Keratinocyte (primary cell): ENCODE measurements around the gene UCK2. TPM values are rescaled to one million over a fixed set of nuclear protein-coding genes. Genes with fewer than 3 reads are reported as not detected.

Experiments
- DNase-seq: peaks from one replicate; pipeline ENCODE4 v3.0.0-alpha.2; 2011; ENCODE audit warnings: low read depth, missing footprints, low spot score
- FAIRE-seq: peaks from 2 replicates; lab custom pipeline; 2011; peaks lifted over from hg19 to GRCh38; lab: Jason Lieb, UNC
- H2AFZ ChIP-seq: 2 replicates; pipeline ENCODE4 v1.6.0; 2012; ENCODE audit warnings: low read length, control low read depth, inconsistent platforms; ENCODE audit not compliant: control insufficient read depth
- H3K27ac ChIP-seq: 2 replicates; pipeline ENCODE4 v1.5.1; 2011; ENCODE audit warnings: low read length; ENCODE audit not compliant: control insufficient read depth, insufficient read depth
- H3K27me3 ChIP-seq: 3 replicates; pipeline ENCODE4 v1.6.0; 2011; ENCODE audit warnings: low read length; ENCODE audit not compliant: control insufficient read depth, insufficient read depth; ENCODE audit errors: extremely low read depth
- H3K36me3 ChIP-seq, 2 experiments: 2 replicates in 1 of 2; 3 replicates in 1 of 2; pipeline ENCODE4 v1.5.1; 2011; ENCODE audit warnings: low read length in 2 of 2, mild to moderate bottlenecking in 1 of 2; ENCODE audit not compliant: control insufficient read depth in 2 of 2, insufficient read depth in 2 of 2; ENCODE audit errors: extremely low read depth in 1 of 2
- H3K4me1 ChIP-seq: 3 replicates; pipeline ENCODE4 v1.5.1; 2011; ENCODE audit warnings: low read length; ENCODE audit not compliant: control insufficient read depth, insufficient read depth; ENCODE audit errors: extremely low read depth
- H3K4me2 ChIP-seq: 3 replicates; pipeline ENCODE4 v1.6.0; 2011; ENCODE audit warnings: low read depth, low read length; ENCODE audit not compliant: control insufficient read depth, insufficient read depth; ENCODE audit errors: extremely low read depth
- H3K4me3 ChIP-seq, 3 experiments: fragments of 200-600 bp in 1 of 3; sonication (generic) in 1 of 3; 2 replicates in 2 of 3; 3 replicates in 1 of 3; pipeline ENCODE4 v1.5.1; 2011 to 2016; ENCODE audit warnings: low read length in 3 of 3, mild to moderate bottlenecking in 3 of 3, control low read depth in 2 of 3, inconsistent platforms in 1 of 3, low read depth in 1 of 3, mixed read lengths in 1 of 3, mixed run types in 1 of 3, moderate library complexity in 1 of 3; ENCODE audit not compliant: control insufficient read depth in 2 of 3, insufficient read depth in 2 of 3; ENCODE audit errors: extremely low read depth in 1 of 3
- H3K79me2 ChIP-seq: 2 replicates; pipeline ENCODE4 v1.6.0; 2012; ENCODE audit warnings: low read length; ENCODE audit not compliant: control insufficient read depth, insufficient read depth
- H3K9ac ChIP-seq: 3 replicates; pipeline ENCODE4 v1.6.0; 2011; ENCODE audit warnings: low read length; ENCODE audit not compliant: control insufficient read depth, insufficient read depth; ENCODE audit errors: extremely low read depth
- H3K9me1 ChIP-seq: 3 replicates; pipeline ENCODE4 v1.6.0; 2011; ENCODE audit warnings: low read length; ENCODE audit not compliant: control insufficient read depth, insufficient read depth; ENCODE audit errors: extremely low read depth
- H3K9me3 ChIP-seq: 2 replicates; pipeline ENCODE4 v1.5.1; 2012; ENCODE audit warnings: low read depth, low read length; ENCODE audit not compliant: control insufficient read depth
- H4K20me1 ChIP-seq: 3 replicates; pipeline ENCODE4 v1.6.0; 2011; ENCODE audit warnings: low read length; ENCODE audit not compliant: control insufficient read depth, insufficient read depth; ENCODE audit errors: extremely low read depth
- CTCF ChIP-seq, 3 experiments: IDR thresholded peaks in 1 of 3; conservative IDR thresholded peaks in 1 of 3; optimal IDR thresholded peaks in 1 of 3; 2 replicates in 2 of 3; 3 replicates in 1 of 3; pipeline versions ENCODE3 to v1.5.1; 2011; ENCODE audit warnings: low read length in 3 of 3, mild to moderate bottlenecking in 3 of 3, moderate library complexity in 2 of 3, control low read depth in 1 of 3, inconsistent platforms in 1 of 3; ENCODE audit not compliant: insufficient read depth in 2 of 3; ENCODE audit errors: extremely low read depth in 1 of 3
- EZH2 ChIP-seq: IDR thresholded peaks from one replicate; pipeline ENCODE4 v1.6.1; 2012; ENCODE audit warnings: inconsistent platforms, mild to moderate bottlenecking, low read length, moderate library complexity
- dilution Hi-C: fragments of 300-500 bp; cut with MboI; formaldehyde crosslinking; loops from one replicate; pipeline ENCODE4 v1.7.0; 2020; ENCODE audit warnings: low sequenced_read_pairs; ENCODE audit not compliant: extremely low pct_ligation_motif_present
- polyA plus RNA-seq, 5 experiments: library from polyadenylated mRNA; depleted of rRNA in 3 of 5; stranded (reverse) in 3 of 5; stranded (forward) in 1 of 5; unstranded in 1 of 5; fragments of >200 nt; gene quantifications; 1 replicate in 1 of 5; 2 replicates in 3 of 5; 3 replicates in 1 of 5; pipeline versions ENCODE4 v1.2.1 to v1.2.3, GENCODE V29; 2011 to 2012; ENCODE audit warnings: missing spikeins in 2 of 5, low read depth in 1 of 5, low replicate concordance in 1 of 5

Gene UCK2
- polyA plus RNA-seq, 1 donor (not counting 4 experiments of a cell fraction or from before 2014, with no cell fraction given), result 71.9 TPM

GRCh38 chr1:165942062-165942461 lies 114.6 kb downstream of the UCK2 start:
- FAIRE-seq, result no peak
- H3K27me3 ChIP-seq, result no peaks in the 10 kb centered on the region

GRCh38 chr1:165942927-165943597 lies 115.6 kb downstream of the UCK2 start:
- Histone ChIP-seq H3K9me1 (no peaks in the 10 kb centered on the region), H3K36me3 (no peaks in the 10 kb centered on the region), H2AFZ (no peak overlapping the region), H3K9me3 (no peaks in the 10 kb centered on the region), H3K4me3 (no peak overlapping the region), H3K4me1 (no peaks in the 10 kb centered on the region), H3K79me2 (no peaks in the 10 kb centered on the region), H4K20me1 (no peaks in the 10 kb centered on the region), H3K4me2 (no peak overlapping the region), H3K9ac (no peak overlapping the region), H3K27ac (no peak overlapping the region), H3K27me3 (no peaks in the 10 kb centered on the region)
- DNase-seq, result no peak
- TF ChIP-seq EZH2, result no peak
- FAIRE-seq, result no peak
- dilution Hi-C loops, result no loop called here

More at GRCh38 chr1:165942062-165942461, 114.6 kb downstream of the UCK2 start:
- H3K4me3 ChIP-seq, result no peak overlapping the region
- H2AFZ ChIP-seq, result no peak overlapping the region
- no peak for DNase-seq
- no peak for TF ChIP-seq CTCF (optimal IDR thresholded peaks at IDR 0.05 in 1 of 3, IDR thresholded peaks at IDR 0.05 in 1 of 3, conservative IDR thresholded peaks at IDR 0.05 in 1 of 3; ENCODE audit: extremely low read depth in 1 of 3, insufficient read depth in 2 of 3, low read length in 3 of 3)
- no peak for TF ChIP-seq EZH2
- no peaks in the 10 kb centered on the region for H4K20me1 ChIP-seq
- no peaks in the 10 kb centered on the region for H3K4me1 ChIP-seq
- no peaks in the 10 kb centered on the region for H3K79me2 ChIP-seq
- H3K9ac ChIP-seq, result no peak overlapping the region
- no peak overlapping the region for H3K4me2 ChIP-seq
- dilution Hi-C loops, result no loop called here
- no peak overlapping the region for H3K27ac ChIP-seq
- H3K36me3 ChIP-seq, result no peaks in the 10 kb centered on the region
- no peaks in the 10 kb centered on the region for H3K9me3 ChIP-seq
- H3K9me1 ChIP-seq, result no peaks in the 10 kb centered on the region

GRCh38 chr1:165945911-165946310 lies 118.5 kb downstream of the UCK2 start:
- Histone ChIP-seq H2AFZ (no peak overlapping the region), H3K27me3 (no peaks in the 10 kb centered on the region), H3K9me1 (no peaks in the 10 kb centered on the region), H3K9ac (no peak overlapping the region), H3K4me1 (no peaks in the 10 kb centered on the region), H3K4me2 (no peak overlapping the region), H3K9me3 (no peaks in the 10 kb centered on the region), H4K20me1 (no peaks in the 10 kb centered on the region), H3K79me2 (no peaks in the 10 kb centered on the region), H3K27ac (no peak overlapping the region), H3K36me3 (no peaks in the 10 kb centered on the region), H3K4me3 (no peak overlapping the region)
- dilution Hi-C loops, result no loop called here
- DNase-seq (no peak), FAIRE-seq (no peak)
- TF ChIP-seq CTCF (optimal IDR thresholded peaks at IDR 0.05 in 1 of 3, IDR thresholded peaks at IDR 0.05 in 1 of 3, conservative IDR thresholded peaks at IDR 0.05 in 1 of 3; ENCODE audit: extremely low read depth in 1 of 3, insufficient read depth in 2 of 3, low read length in 3 of 3), result no peak
